DND-41 (cell line): ENCODE measurements around the gene KPTN.

Experiments used
- ATAC-seq: fragments of 200-7000 bp; cut with Tn5 transposase; 3 replicates; pipeline ENCODE4 v1.9.1; 2021; ENCODE audit warnings: low read depth; ENCODE audit not compliant: insufficient read depth
- DNase-seq: peaks from one replicate; pipeline ENCODE4 v3.0.0-alpha.2; 2020
- H2AFZ ChIP-seq: 2 replicates; pipeline ENCODE4 v1.6.0; 2012; ENCODE audit warnings: low read depth, low read length
- H3K27ac ChIP-seq: 2 replicates; pipeline ENCODE4 v1.5.1; 2012; ENCODE audit warnings: low read length, inconsistent platforms
- H3K27me3 ChIP-seq: fragments of 200-600 bp; sonication (generic); 2 replicates; pipeline ENCODE4 v1.6.0; 2012; ENCODE audit warnings: low read length, mild to moderate bottlenecking, inconsistent platforms; ENCODE audit not compliant: insufficient read depth, poor library complexity
- H3K36me3 ChIP-seq: 2 replicates; pipeline ENCODE4 v1.5.1; 2012; ENCODE audit warnings: low read length, inconsistent platforms; ENCODE audit not compliant: insufficient read depth
- H3K4me1 ChIP-seq: 2 replicates; pipeline ENCODE4 v1.5.1; 2012; ENCODE audit warnings: mild to moderate bottlenecking, low read length; ENCODE audit not compliant: insufficient read depth
- H3K4me2 ChIP-seq: 2 replicates; pipeline ENCODE4 v1.6.0; 2012; ENCODE audit warnings: mild to moderate bottlenecking, moderate library complexity, low read length, inconsistent platforms; ENCODE audit not compliant: insufficient read depth
- H3K4me3 ChIP-seq, 2 experiments: fragments of 200-600 bp in 1 of 2; shearing (Covaris generic) in 1 of 2; 2 replicates each; pipeline ENCODE4 v1.5.1; 2012 to 2016; ENCODE audit warnings: inconsistent platforms in 2 of 2, low read length in 2 of 2, mild to moderate bottlenecking in 2 of 2, low read depth in 1 of 2, moderate library complexity in 1 of 2
- H3K79me2 ChIP-seq: 2 replicates; pipeline ENCODE4 v1.6.0; 2012; ENCODE audit warnings: low read length, inconsistent platforms; ENCODE audit not compliant: insufficient read depth
- H3K9ac ChIP-seq: 2 replicates; pipeline ENCODE4 v1.6.0; 2012; ENCODE audit warnings: low read depth, mild to moderate bottlenecking, inconsistent platforms, low read length, moderate library complexity
- H3K9me3 ChIP-seq: 2 replicates; pipeline ENCODE4 v1.5.1; 2012; ENCODE audit warnings: low read length, moderate library complexity, mild to moderate bottlenecking, inconsistent platforms; ENCODE audit not compliant: insufficient read depth, severe bottlenecking
- H4K20me1 ChIP-seq: 2 replicates; pipeline ENCODE4 v1.6.0; 2012; ENCODE audit warnings: low read length; ENCODE audit not compliant: insufficient read depth
- EZH2 ChIP-seq: IDR thresholded peaks from 3 replicates; pipeline ENCODE4 v1.6.1; 2012; ENCODE audit warnings: borderline replicate concordance, low read depth, mild to moderate bottlenecking, moderate library complexity, low read length, inconsistent platforms; ENCODE audit not compliant: severe bottlenecking
- TF ChIP-seq, protein P1 (sequence below): IDR thresholded peaks from 2 replicates; pipeline ENCODE4 v1.5.1; 2012; ENCODE audit warnings: borderline replicate concordance, low read length, moderate library complexity, mild to moderate bottlenecking; ENCODE audit not compliant: poor library complexity, severe bottlenecking; ENCODE audit errors: extremely low read depth

KPTN gene

DNA sequence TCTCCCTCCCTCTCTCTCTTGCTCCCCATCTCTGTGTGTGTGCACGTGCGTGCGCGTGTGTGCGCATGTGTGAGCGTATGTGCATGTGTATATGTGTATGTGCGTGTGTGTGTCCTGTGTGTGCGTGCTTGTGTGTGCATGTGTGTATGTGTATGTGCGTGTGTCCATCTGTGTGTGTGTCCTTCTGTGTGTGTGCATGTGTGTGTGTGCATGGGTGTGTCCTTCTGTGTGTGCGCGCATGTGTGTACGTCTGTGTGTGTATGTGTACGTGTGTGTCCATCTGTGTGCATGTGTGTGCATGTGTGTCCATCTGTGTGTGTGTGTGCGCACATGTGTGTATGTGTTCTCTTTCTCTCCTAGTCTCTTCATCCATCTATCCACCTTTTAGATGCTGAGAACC lies 24.5 kb downstream of the KPTN start:
- TF ChIP-seq EZH2, result no peak
- TF ChIP-seq, protein P1, sequence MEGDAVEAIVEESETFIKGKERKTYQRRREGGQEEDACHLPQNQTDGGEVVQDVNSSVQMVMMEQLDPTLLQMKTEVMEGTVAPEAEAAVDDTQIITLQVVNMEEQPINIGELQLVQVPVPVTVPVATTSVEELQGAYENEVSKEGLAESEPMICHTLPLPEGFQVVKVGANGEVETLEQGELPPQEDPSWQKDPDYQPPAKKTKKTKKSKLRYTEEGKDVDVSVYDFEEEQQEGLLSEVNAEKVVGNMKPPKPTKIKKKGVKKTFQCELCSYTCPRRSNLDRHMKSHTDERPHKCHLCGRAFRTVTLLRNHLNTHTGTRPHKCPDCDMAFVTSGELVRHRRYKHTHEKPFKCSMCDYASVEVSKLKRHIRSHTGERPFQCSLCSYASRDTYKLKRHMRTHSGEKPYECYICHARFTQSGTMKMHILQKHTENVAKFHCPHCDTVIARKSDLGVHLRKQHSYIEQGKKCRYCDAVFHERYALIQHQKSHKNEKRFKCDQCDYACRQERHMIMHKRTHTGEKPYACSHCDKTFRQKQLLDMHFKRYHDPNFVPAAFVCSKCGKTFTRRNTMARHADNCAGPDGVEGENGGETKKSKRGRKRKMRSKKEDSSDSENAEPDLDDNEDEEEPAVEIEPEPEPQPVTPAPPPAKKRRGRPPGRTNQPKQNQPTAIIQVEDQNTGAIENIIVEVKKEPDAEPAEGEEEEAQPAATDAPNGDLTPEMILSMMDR, result no peak
- Histone ChIP-seq H2AFZ (no peak overlapping the region), H3K36me3 (no peaks in the 10 kb centered on the region), H3K79me2 (no peaks in the 10 kb centered on the region), H3K9ac (no peak overlapping the region), H3K4me1 (no peaks in the 10 kb centered on the region), H4K20me1 (peaks cover 3% of the 10 kb centered on the region), H3K27ac (no peak overlapping the region), H3K4me3 (no peak overlapping the region), H3K27me3 (peaks cover 11% of the 10 kb centered on the region), H3K9me3 (no peaks in the 10 kb centered on the region), H3K4me2 (no peak overlapping the region)
- ATAC-seq, result no peak
- DNase-seq, result no peak

DNA sequence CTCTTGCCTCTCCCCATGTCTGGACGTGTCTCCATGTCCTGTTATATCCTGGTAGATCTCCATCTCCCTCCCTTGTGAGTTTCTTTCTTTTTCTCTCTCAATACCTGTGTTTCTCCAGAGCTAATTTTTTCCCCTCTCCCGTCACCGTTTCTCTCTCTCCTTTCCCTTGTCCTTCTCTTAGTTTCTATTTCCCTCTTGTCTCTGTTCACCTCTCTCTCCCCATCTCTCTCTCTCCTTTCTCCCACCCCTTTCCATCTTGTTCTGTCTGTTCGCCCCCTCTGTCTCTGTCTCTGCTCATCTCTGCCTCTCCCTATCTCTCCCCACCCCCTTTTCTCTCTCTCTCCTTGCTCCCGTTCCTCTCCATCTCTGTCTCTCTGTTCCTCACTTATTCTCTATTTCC lies 25.3 kb downstream of the KPTN start:
- no peak for ATAC-seq
- Histone ChIP-seq H3K27me3 (peaks cover 11% of the 10 kb centered on the region), H3K9ac (no peak overlapping the region), H3K4me2 (no peak overlapping the region), H3K4me3 (no peak overlapping the region), H3K9me3 (no peaks in the 10 kb centered on the region), H3K27ac (no peak overlapping the region), H3K36me3 (no peaks in the 10 kb centered on the region), H4K20me1 (peaks cover 4% of the 10 kb centered on the region), H3K79me2 (no peaks in the 10 kb centered on the region), H2AFZ (no peak overlapping the region), H3K4me1 (no peaks in the 10 kb centered on the region)
- TF ChIP-seq EZH2, result no peak
- TF ChIP-seq, protein P1, result no peak
- DNase-seq, result no peak

DNA sequence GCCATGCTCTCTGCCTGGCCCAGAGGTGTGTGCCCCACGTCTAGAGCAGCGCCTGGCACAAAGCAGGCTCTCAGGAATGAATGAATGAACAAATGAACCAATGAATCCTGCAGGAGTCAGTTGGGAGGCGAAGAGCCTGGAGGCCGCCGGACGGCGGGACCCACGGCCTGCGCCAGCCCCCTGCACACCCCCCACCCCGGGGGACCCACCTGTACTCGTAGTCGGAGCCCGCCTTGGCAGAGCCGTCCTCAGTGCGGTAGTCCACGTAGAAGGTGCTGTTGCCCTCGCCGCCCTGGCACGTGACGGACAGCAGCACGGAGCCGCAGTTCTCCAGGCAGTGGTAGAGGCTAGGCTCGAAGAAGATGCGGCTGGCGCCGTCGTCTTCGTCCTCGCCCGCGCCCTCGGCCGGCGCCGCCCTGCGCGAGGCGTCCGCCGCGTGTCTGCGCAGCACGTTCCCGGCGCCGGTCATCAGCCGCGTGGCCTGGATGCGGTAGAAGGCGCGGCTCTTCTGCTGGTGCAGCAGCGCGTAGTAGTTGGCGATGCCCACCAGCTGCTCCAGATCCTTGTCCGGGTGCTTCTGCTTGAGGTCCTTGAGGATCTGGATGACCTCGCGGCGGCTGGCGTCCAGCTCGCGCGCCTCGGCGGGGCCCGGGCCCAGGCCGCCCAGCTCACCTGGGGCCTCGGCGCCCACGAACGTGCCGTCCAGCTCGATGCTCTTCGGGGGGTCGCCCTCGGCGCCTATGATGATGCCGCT lies 27.1 kb downstream of the KPTN start:
- Histone ChIP-seq H3K27ac (no peak overlapping the region), H3K79me2 (no peaks in the 10 kb centered on the region), H3K4me1 (no peaks in the 10 kb centered on the region), H3K9ac (no peak overlapping the region), H4K20me1 (peaks cover 5% of the 10 kb centered on the region), H3K4me2 (no peak overlapping the region), H2AFZ (no peak overlapping the region), H3K36me3 (no peaks in the 10 kb centered on the region), H3K4me3 (no peak overlapping the region), H3K27me3 (peaks cover 11% of the 10 kb centered on the region), H3K9me3 (no peaks in the 10 kb centered on the region)
- ATAC-seq (no peak), DNase-seq (no peak)
- TF ChIP-seq, protein P1, result no peak
- TF ChIP-seq EZH2, result no peak

DNA sequence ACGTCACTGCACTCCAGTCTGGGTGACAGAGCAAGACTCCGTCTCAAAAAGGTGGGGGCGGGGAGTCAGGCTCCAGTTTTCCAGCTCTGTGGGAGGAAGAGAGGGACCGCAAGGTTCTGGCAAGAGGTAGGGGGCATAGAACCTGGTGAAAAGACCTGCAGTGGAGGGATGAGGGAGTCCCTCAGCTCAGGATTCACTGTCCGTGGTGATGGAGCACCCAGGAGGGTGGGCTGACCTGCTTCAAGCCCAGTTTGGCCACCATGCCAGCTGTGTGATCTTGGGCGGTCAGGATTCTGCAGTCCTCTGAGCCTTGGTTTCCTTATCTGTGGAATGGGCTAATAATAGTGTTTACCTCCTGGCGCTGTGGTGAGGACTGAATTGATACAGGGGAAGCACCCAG lies 33.5 kb downstream of the KPTN start:
- TF ChIP-seq, protein P1, result no peak
- no peak for TF ChIP-seq EZH2
- Histone ChIP-seq H3K4me3 (no peak overlapping the region), H4K20me1 (peaks cover 11% of the 10 kb centered on the region; the same call in 1 of the 2 replicates), H3K27ac (no peak overlapping the region), H3K27me3 (no peaks in the 10 kb centered on the region), H2AFZ (no peak overlapping the region), H3K4me1 (peaks cover 10% of the 10 kb centered on the region), H3K9ac (no peak overlapping the region), H3K9me3 (no peaks in the 10 kb centered on the region), H3K36me3 (no peaks in the 10 kb centered on the region), H3K79me2 (no peaks in the 10 kb centered on the region), H3K4me2 (no peak overlapping the region)
- DNase-seq (no peak), ATAC-seq (no peak)
